WTC11 (cell line): ENCODE data around the gene LCTL. TPM values are rescaled to one million over a fixed set of nuclear protein-coding genes. Genes with fewer than 3 reads are reported as not detected.
A peak's percentile ranks its signal among the peaks of the same experiment; 100 is the strongest.

Source experiments
- ATAC-seq: fragments of 200-7000 bp; cut with Tn5 transposase; 2 replicates; pipeline ENCODE4 v1.10.0; 2021; ENCODE audit warnings: mild to moderate bottlenecking, moderate library complexity
- CTCF ChIA-PET: fragments of 300-600 bp; sonication (Branson Sonifier 250); formaldehyde crosslinking; loops from one replicate; lab custom pipeline; 2021; ENCODE audit warnings: antibody characterized with exemption; lab: Charles Lee
- POLR2A ChIA-PET: fragments of 350-600 bp; sonication (Branson Sonifier 250); formaldehyde crosslinking; loops from one replicate; lab custom pipeline; 2021; ENCODE audit warnings: antibody characterized with exemption; lab: Charles Lee
- DNase-seq: peaks from one replicate; pipeline ENCODE4 v3.0.0; 2021; ENCODE audit warnings: low spot score
- H3K27ac Mint-ChIP-seq: 2 replicates; pipeline ENCODE4 v1.8.0; 2021; ENCODE audit warnings: mixed read lengths
- H3K27me3 Mint-ChIP-seq: 2 replicates; pipeline ENCODE4 v1.8.0; 2021; ENCODE audit warnings: low read depth, mild to moderate bottlenecking, moderate library complexity, mixed read lengths
- H3K36me3 Mint-ChIP-seq: 2 replicates; pipeline ENCODE4 v1.8.0; 2021; ENCODE audit warnings: mixed read lengths
- H3K4me1 Mint-ChIP-seq: 2 replicates; pipeline ENCODE4 v1.8.0; 2022; ENCODE audit warnings: mixed read lengths
- H3K4me3 Mint-ChIP-seq: 2 replicates; pipeline ENCODE4 v1.8.0; 2021; ENCODE audit warnings: mild to moderate bottlenecking, moderate library complexity, mixed read lengths
- H3K9me3 Mint-ChIP-seq: 2 replicates; pipeline ENCODE4 v1.8.0; 2021; ENCODE audit warnings: mixed read lengths
- AFF4 ChIP-seq: sonication (generic); formaldehyde crosslinking; IDR thresholded peaks from 2 replicates; pipeline ENCODE4 v1.8.1; 2023; ENCODE audit warnings: mild to moderate bottlenecking, missing genetic modification reagents, borderline replicate concordance
- CREM ChIP-seq: sonication (generic); formaldehyde crosslinking; IDR thresholded peaks from 2 replicates; pipeline ENCODE4 v1.8.1; 2022; ENCODE audit warnings: mild to moderate bottlenecking, missing genetic modification reagents, moderate library complexity
- E2F4 ChIP-seq: sonication (generic); formaldehyde crosslinking; IDR thresholded peaks from 2 replicates; pipeline ENCODE4 v1.8.1; 2022; ENCODE audit warnings: low read depth, mild to moderate bottlenecking, moderate library complexity, missing genetic modification reagents, borderline replicate concordance
- ELF4 ChIP-seq: sonication (generic); formaldehyde crosslinking; IDR thresholded peaks from 2 replicates; pipeline ENCODE4 v1.8.1; 2022; ENCODE audit warnings: low read depth, mild to moderate bottlenecking, moderate library complexity, missing genetic modification reagents
- EMX1 ChIP-seq: fragments of 250-450 bp; sonication (Bioruptor Pico); IDR thresholded peaks from 2 replicates; pipeline ENCODE4 v1.8.0; 2021; ENCODE audit warnings: mild to moderate bottlenecking
- FOXK1 ChIP-seq: sonication (generic); formaldehyde crosslinking; IDR thresholded peaks from 2 replicates; pipeline ENCODE4 v1.8.0; 2022; ENCODE audit warnings: mild to moderate bottlenecking, moderate library complexity, missing genetic modification reagents
- GABPB1 ChIP-seq: sonication (generic); formaldehyde crosslinking; IDR thresholded peaks from 2 replicates; pipeline ENCODE4 v1.8.1; 2023; ENCODE audit warnings: mild to moderate bottlenecking, missing genetic modification reagents
- HMGXB4 ChIP-seq: sonication (generic); formaldehyde crosslinking; IDR thresholded peaks from 2 replicates; pipeline ENCODE4 v1.8.1; 2023; ENCODE audit warnings: mild to moderate bottlenecking, moderate library complexity, missing genetic modification reagents
- JAZF1 ChIP-seq: fragments of 250-450 bp; sonication (Bioruptor Pico); IDR thresholded peaks from 2 replicates; pipeline ENCODE4 v1.9.0; 2021; ENCODE audit warnings: moderate library complexity, mild to moderate bottlenecking, inconsistent platforms
- NFYB ChIP-seq: sonication (generic); formaldehyde crosslinking; conservative IDR thresholded peaks from 2 replicates; pipeline ENCODE4 v1.8.0; 2022; ENCODE audit warnings: low read depth, missing genetic modification reagents
- NR1H2 ChIP-seq: sonication (generic); formaldehyde crosslinking; IDR thresholded peaks from 2 replicates; pipeline ENCODE4 v1.9.0; 2021; ENCODE audit warnings: mild to moderate bottlenecking, moderate library complexity, missing genetic modification reagents
- NR2C2 ChIP-seq: sonication (generic); formaldehyde crosslinking; IDR thresholded peaks from 2 replicates; pipeline ENCODE4 v1.8.0; 2022; ENCODE audit warnings: mild to moderate bottlenecking, missing genetic modification reagents
- PRRX2 ChIP-seq: fragments of 250-450 bp; sonication (Bioruptor Pico); IDR thresholded peaks from 2 replicates; pipeline ENCODE4 v1.8.0; 2021; ENCODE audit warnings: mild to moderate bottlenecking
- SMAD3 ChIP-seq: sonication (generic); formaldehyde crosslinking; IDR thresholded peaks from 2 replicates; pipeline ENCODE4 v1.8.0; 2022; ENCODE audit warnings: missing genetic modification reagents, mild to moderate bottlenecking, borderline replicate concordance
- SMAD4 ChIP-seq: sonication (generic); formaldehyde crosslinking; IDR thresholded peaks from 2 replicates; pipeline ENCODE4 v1.8.0; 2022; ENCODE audit warnings: mild to moderate bottlenecking, missing genetic modification reagents
- TP53 ChIP-seq: sonication (generic); formaldehyde crosslinking; IDR thresholded peaks from 2 replicates; pipeline ENCODE4 v1.8.1; 2023; ENCODE audit warnings: mild to moderate bottlenecking, missing genetic modification reagents
- ZBTB43 ChIP-seq: sonication (generic); formaldehyde crosslinking; IDR thresholded peaks from 2 replicates; pipeline ENCODE4 v1.8.1; 2023; ENCODE audit warnings: mild to moderate bottlenecking, missing genetic modification reagents
- ZNF121 ChIP-seq: sonication (generic); formaldehyde crosslinking; IDR thresholded peaks from 2 replicates; pipeline ENCODE4 v1.8.0; 2023; ENCODE audit warnings: missing genetic modification reagents
- ZNF396 ChIP-seq: fragments of 250-450 bp; sonication (Bioruptor Pico); IDR thresholded peaks from 2 replicates; pipeline ENCODE4 v1.8.0; 2021; ENCODE audit warnings: mild to moderate bottlenecking, moderate library complexity, borderline replicate concordance
- ZNF416 ChIP-seq: fragments of 250-450 bp; sonication (Bioruptor Pico); IDR thresholded peaks from 2 replicates; pipeline ENCODE4 v1.9.0; 2021; ENCODE audit warnings: mild to moderate bottlenecking, inconsistent platforms
- total RNA-seq: library from RNA; stranded (reverse); gene quantifications from 3 replicates; pipeline ENCODE4 v1.2.3, GENCODE V29; 2021

Gene LCTL
- total RNA-seq, 1 experiment from 2014 or later: 2.2 TPM

GRCh38 chr15:66614456-66614855, 48.7 kb upstream of the LCTL start:
- no peak for DNase-seq
- Mint-ChIP-seq H3K36me3 (no peaks in the 10 kb centered on the region), H3K27me3 (no peaks in the 10 kb centered on the region), H3K9me3 (no peaks in the 10 kb centered on the region)
- CTCF ChIA-PET: interaction anchor here (0.8 to 1.2 kb wide), 3 partner anchors 9 to 238 kb away, joined by 3 to 4 read pairs (median 3); no protein-coding TSS in a partner anchor
- TF ChIP-seq SMAD3 (no peak), TP53 (CRISPR knock-in tag) (no peak), ZNF121 (CRISPR knock-in tag) (no peak), AFF4 (CRISPR knock-in tag) (no peak), HMGXB4 (CRISPR knock-in tag) (no peak), NFYB (CRISPR knock-in tag) (no peak), ELF4 (no peak), PRRX2 (no peak), ZNF416 (CRISPR knock-in tag) (no peak), SMAD4 (no peak)
- TF ChIP-seq, all 79 proteins: peak for 0
- POLR2A ChIA-PET: no interaction called here
- Mint-ChIP-seq H3K4me1 (peaks cover 26% of the 10 kb centered on the region), H3K4me3 (no peak overlapping the region), H3K27ac (no peak overlapping the region)
- no peak for ATAC-seq

- Mint-ChIP-seq H3K36me3 (no peaks in the 10 kb centered on the region), H3K27me3 (no peaks in the 10 kb centered on the region), H3K27ac (no peak overlapping the region), H3K9me3 (no peaks in the 10 kb centered on the region), H3K4me3 (no peak overlapping the region)
- ATAC-seq: no peak
- DNase-seq: no peak
- ChIA-PET CTCF (interaction anchor here (0.6 to 1.0 kb wide), 3 partner anchors 41 to 238 kb away, joined by 3 to 6 read pairs (median 3); no protein-coding TSS in a partner anchor), POLR2A (no interaction called here)
- TF ChIP-seq ZNF396 (CRISPR knock-in tag): no peak
- TF ChIP-seq NR1H2 (CRISPR knock-in tag): no peak
- TF ChIP-seq ZNF416 (CRISPR knock-in tag): no peak
- TF ChIP-seq ZBTB43 (CRISPR knock-in tag): no peak
- no peak for TF ChIP-seq JAZF1 (CRISPR knock-in tag)
- TF ChIP-seq GABPB1 (CRISPR knock-in tag): no peak
- TF ChIP-seq CREM: no peak
- TF ChIP-seq, all 79 proteins: peak for 0
- H3K4me1 Mint-ChIP-seq: peaks cover 20% of the 10 kb centered on the region
Observed at GRCh38 chr15:66613743-66614142, 47.9 kb upstream of the LCTL start.

- H3K27ac Mint-ChIP-seq: no peak overlapping the region
- DNase-seq (no peak), ATAC-seq (peak; percentile 36; the same call in 1 of the 2 replicates)
- peaks cover 5% of the 10 kb centered on the region for H3K4me1 Mint-ChIP-seq
- H3K36me3 Mint-ChIP-seq: no peaks in the 10 kb centered on the region
- no peak overlapping the region for H3K4me3 Mint-ChIP-seq
- POLR2A ChIA-PET: no interaction called here
- H3K27me3 Mint-ChIP-seq: no peaks in the 10 kb centered on the region
- CTCF ChIA-PET: interaction anchor here (1.1 to 1.6 kb wide), 2 partner anchors 10 to 96 kb away, joined by 3 to 4 read pairs; no protein-coding TSS in a partner anchor
- no peaks in the 10 kb centered on the region for H3K9me3 Mint-ChIP-seq
- TF ChIP-seq E2F4: no peak
- no peak for TF ChIP-seq HMGXB4 (CRISPR knock-in tag)
- TF ChIP-seq JAZF1 (CRISPR knock-in tag): no peak
- TF ChIP-seq NR2C2: no peak
- TF ChIP-seq EMX1: no peak
- no peak for TF ChIP-seq FOXK1 (CRISPR knock-in tag)
Observed at GRCh38 chr15:66611257-66612053, 45.7 kb upstream of the LCTL start.
